ENCODE measurements around the gene PRCD. TPM values are rescaled to one million over a fixed set of nuclear protein-coding genes. Genes with fewer than 3 reads are reported as not detected.

PRCD gene
- total RNA-seq, 2 experiments from 2014 or later = not detected

DNA sequence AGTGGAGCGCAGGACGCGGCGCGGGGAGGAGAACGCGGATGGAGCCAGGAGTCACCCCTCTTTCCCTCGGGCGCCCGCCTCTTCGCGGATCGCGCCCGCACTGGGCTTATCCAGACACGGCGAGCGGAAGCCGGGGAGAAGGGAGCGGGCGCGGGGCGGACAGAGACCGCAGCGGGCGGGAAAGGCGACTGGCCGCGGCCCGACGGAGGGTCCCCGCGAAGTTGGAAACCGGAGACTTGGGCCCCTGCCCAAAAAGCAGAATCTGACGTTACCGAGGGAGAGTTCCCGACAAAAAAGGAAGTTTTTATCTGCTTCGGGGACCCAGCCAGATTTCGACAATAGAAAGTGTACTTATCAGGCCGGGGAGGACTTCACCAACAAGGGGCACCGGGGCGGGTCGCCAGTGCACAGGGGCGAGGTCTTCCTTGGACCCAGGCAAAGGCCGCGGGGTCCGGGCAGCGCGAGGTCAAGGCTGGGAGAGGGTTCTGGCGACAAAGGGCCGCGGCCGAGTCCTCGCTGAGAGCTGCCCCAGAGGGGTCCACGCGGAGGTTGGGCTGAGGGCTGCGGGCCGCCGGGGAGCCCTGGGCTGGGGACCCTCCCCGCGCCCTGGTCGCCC is 45.3 kb downstream of the PRCD start:
- intact Hi-C loops (cut with DNase I, micrococcal nuclease) = no loop called here
- Mint-ChIP-seq H3K27ac (no peak overlapping the region), H3K36me3 (ENCODE audit: low read depth) (no peaks in the 10 kb centered on the region), H3K27me3 (peaks cover 59% of the 10 kb centered on the region), H3K9me3 (no peaks in the 10 kb centered on the region), H3K4me1 (ENCODE audit: low read depth) (peaks cover 9% of the 10 kb centered on the region), H3K4me3 (peak overlapping the region; percentile 79)
- POLR2A ChIA-PET = interaction anchor here (0.7 to 1.5 kb wide), 4 partner anchors 27 to 339 kb away, joined by 3 to 5 read pairs (median 4); no protein-coding TSS in a partner anchor
- Histone ChIP-seq H3K36me3 (ENCODE audit: insufficient read depth, low read length) (no peaks in the 10 kb centered on the region), H3K27me3 (ENCODE audit: control insufficient read depth in 1 of 2, insufficient read depth in 2 of 2, low read length in 2 of 2) (peaks cover 31 to 49% of the 10 kb centered on the region in 2 experiments), H3K4me1 (ENCODE audit: insufficient read depth, low read length) (peaks cover 26% of the 10 kb centered on the region), H3K4me3 (ENCODE audit: low read length) (peak overlapping the region; percentile 56), H3K27ac (ENCODE audit: low read depth in 1 of 2, low read length in 2 of 2) (no peak overlapping the region), H3K9me3 (ENCODE audit: control insufficient read depth in 1 of 2, insufficient read depth in 1 of 2, low read length in 2 of 2) (peaks cover 0 to 10% of the 10 kb centered on the region in 2 experiments)
- CTCF ChIA-PET = interaction anchor here (1.2 to 2.7 kb wide), 4 partner anchors 27 to 62 kb away, joined by 3 to 17 read pairs (median 12); no protein-coding TSS in a partner anchor
- ATAC-seq (ENCODE audit: poor library complexity) (no peak), DNase-seq (peak in 2 of 14 experiments; percentile 17 to 46)
- TF ChIP-seq, protein P1, sequence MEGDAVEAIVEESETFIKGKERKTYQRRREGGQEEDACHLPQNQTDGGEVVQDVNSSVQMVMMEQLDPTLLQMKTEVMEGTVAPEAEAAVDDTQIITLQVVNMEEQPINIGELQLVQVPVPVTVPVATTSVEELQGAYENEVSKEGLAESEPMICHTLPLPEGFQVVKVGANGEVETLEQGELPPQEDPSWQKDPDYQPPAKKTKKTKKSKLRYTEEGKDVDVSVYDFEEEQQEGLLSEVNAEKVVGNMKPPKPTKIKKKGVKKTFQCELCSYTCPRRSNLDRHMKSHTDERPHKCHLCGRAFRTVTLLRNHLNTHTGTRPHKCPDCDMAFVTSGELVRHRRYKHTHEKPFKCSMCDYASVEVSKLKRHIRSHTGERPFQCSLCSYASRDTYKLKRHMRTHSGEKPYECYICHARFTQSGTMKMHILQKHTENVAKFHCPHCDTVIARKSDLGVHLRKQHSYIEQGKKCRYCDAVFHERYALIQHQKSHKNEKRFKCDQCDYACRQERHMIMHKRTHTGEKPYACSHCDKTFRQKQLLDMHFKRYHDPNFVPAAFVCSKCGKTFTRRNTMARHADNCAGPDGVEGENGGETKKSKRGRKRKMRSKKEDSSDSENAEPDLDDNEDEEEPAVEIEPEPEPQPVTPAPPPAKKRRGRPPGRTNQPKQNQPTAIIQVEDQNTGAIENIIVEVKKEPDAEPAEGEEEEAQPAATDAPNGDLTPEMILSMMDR (IDR thresholded peaks at IDR 0.05) = no peak

DNA sequence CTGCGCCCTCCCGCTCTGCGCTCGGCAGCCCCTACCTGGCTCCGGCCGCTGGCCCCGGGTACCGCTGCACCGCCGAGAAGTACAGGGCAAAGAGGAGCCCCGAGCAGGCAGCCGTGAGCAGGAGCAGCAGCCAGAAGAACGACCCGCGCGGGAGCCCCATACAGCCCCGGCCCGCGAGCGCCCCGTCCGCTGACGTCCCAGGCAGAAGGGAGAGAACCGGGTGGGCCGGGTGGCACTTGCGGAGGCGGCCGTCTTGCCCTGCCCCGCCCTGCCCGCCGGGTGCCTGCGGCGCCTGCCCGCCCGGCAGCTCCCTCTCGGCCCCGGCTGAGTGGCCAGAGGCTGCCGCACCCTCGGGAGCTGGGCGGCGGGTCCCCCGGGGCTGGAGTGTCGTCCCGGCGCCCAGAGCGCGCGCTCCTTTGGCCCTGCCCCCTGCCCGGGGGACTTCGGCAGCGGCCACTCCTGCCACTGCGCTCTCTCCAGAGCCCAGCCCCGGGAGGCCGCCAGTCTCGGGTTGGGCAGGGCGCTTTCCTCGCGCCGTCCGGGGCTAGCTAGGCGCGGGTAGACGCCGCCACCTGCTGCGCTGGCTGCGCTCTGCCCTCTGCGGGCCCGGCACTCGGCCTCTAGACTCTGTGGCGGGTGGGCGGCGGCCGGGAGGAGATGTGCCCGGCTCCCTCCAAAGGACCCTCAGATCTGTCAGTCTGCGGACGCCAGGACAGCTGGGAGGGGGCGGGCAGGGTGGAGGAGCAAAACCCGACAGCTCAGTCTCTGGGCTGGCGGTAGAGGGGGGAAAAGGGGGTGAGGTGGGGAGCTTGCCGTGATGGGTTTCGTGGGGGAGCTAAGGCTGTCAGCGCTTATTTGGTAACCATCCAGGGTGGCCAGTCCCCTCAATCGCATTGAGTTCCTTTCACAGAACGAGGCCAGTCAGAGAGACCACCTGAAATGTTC is 46.1 kb downstream of the PRCD start, which contains the start of gene ST6GALNAC2:
Gene ST6GALNAC2 (minus strand): TSS at position 212 of the 945 bp plus-strand sequence. CDS start 52 bp downstream, at position 160.
- H3K27me3 ChIP-seq (ENCODE audit: control insufficient read depth in 1 of 2, insufficient read depth in 2 of 2, low read length in 2 of 2) = peaks cover 31 to 49% of the 10 kb centered on the region in 2 experiments
- no peak within 1 kb of the TSS for H3K27ac Mint-ChIP-seq
- H3K27me3 Mint-ChIP-seq = peaks cover 59% of the 10 kb centered on the region
- H3K36me3 ChIP-seq (ENCODE audit: insufficient read depth, low read length) = no peaks in the 10 kb centered on the region
- TF ChIP-seq, protein P1 (IDR thresholded peaks at IDR 0.05) = no peak
- no peaks in the 10 kb centered on the region for H3K9me3 Mint-ChIP-seq
- H3K27ac ChIP-seq (ENCODE audit: low read depth in 1 of 2, low read length in 2 of 2) = no peak within 1 kb of the TSS
- H3K4me1 Mint-ChIP-seq (ENCODE audit: low read depth) = peaks cover 9% of the 10 kb centered on the region
- peak within 1 kb of the TSS; percentile 79 for H3K4me3 Mint-ChIP-seq
- H3K36me3 Mint-ChIP-seq (ENCODE audit: low read depth) = no peaks in the 10 kb centered on the region
- CTCF ChIA-PET = interaction anchor here (0.5 to 2.7 kb wide), 4 partner anchors 28 to 82 kb away, joined by 3 to 17 read pairs (median 12); no protein-coding TSS in a partner anchor
- H3K9me3 ChIP-seq (ENCODE audit: control insufficient read depth in 1 of 2, insufficient read depth in 1 of 2, low read length in 2 of 2) = peaks cover 0 to 10% of the 10 kb centered on the region in 2 experiments
- H3K4me1 ChIP-seq (ENCODE audit: insufficient read depth, low read length) = peaks cover 26% of the 10 kb centered on the region
- intact Hi-C loops (cut with DNase I, micrococcal nuclease) = loop anchor here in 1 of 2 experiments (2.0 kb wide), 1 partner anchor 63 kb away; no protein-coding TSS in a partner anchor
- ATAC-seq (ENCODE audit: poor library complexity) (peak; percentile 75), DNase-seq (peak in 12 of 14 experiments; percentile 11 to 75 (median 30))
- peak within 1 kb of the TSS; percentile 56 for H3K4me3 ChIP-seq (ENCODE audit: low read length)
- POLR2A ChIA-PET = interaction anchor here (0.8 to 1.5 kb wide), 4 partner anchors 26 to 86 kb away, joined by 4 to 5 read pairs (median 4); no protein-coding TSS in a partner anchor

Measured in CD4-positive, alpha-beta T cell (primary cell).